ENCODE results near the gene INPP5A. TPM values are rescaled to one million over a fixed set of nuclear protein-coding genes. Genes with fewer than 3 reads are reported as not detected.

The INPP5A gene
- polyA plus RNA-seq, 10 donors = 41.4 to 53.2 (median 47.6) TPM

Other genes starting within 250 kb of the INPP5A start
- 10 to 100 TPM in 5 of 10 donors, 1 to 10 TPM in 5; 8.0 to 13.1 (median 10.4) TPM for gene STK32C, start 229.8 kb upstream of the INPP5A start, polyA plus RNA-seq (ENCODE audit: insufficient read length in 10 of 10)
- gene LRRC27, start 205.6 kb upstream of the INPP5A start, polyA plus RNA-seq (ENCODE audit: insufficient read length in 10 of 10) = 10 to 100 TPM in 1 of 10 donors, 1 to 10 TPM in 9; 5.5 to 10.1 (median 8.6) TPM
- 10 to 100 TPM in 2 of 10 donors, 1 to 10 TPM in 8; 5.1 to 10.6 (median 7.7) TPM for gene PWWP2B, start 140.6 kb upstream of the INPP5A start, polyA plus RNA-seq (ENCODE audit: insufficient read length in 10 of 10)
- 1 to 10 TPM; 2.3 to 9.3 (median 5.7) TPM for gene NKX6-2, start 248.4 kb downstream of the INPP5A start, polyA plus RNA-seq (ENCODE audit: insufficient read length in 10 of 10)